ENCODE results near the gene ALPP.

The ALPP gene

GRCh38 chr2:232348936-232349335 is 29.6 kb upstream of the ALPP start:
- no peak overlapping the region for H3K4me3 ChIP-seq (ENCODE audit: low read depth, low read length)
- no peak for TF ChIP-seq CTCF (IDR thresholded peaks at IDR 0.05; ENCODE audit: insufficient read depth, low read length, missing control alignments)
- CTCF ChIA-PET: interaction anchor here (1.2 to 1.6 kb wide), 2 partner anchors 13 to 15 kb away, joined by 3 to 6 read pairs; no protein-coding TSS in a partner anchor
- DNase-seq (ENCODE audit: low read depth, low spot score): no peak
- POLR2A ChIA-PET: no interaction called here

GRCh38 chr2:232349546-232349945 is 29.0 kb upstream of the ALPP start:
- CTCF ChIA-PET: interaction anchor here (1.1 to 1.6 kb wide), 2 partner anchors 15 to 17 kb away, joined by 3 to 6 read pairs; no protein-coding TSS in a partner anchor

GRCh38 chr2:232349946-232350635 is 28.5 kb upstream of the ALPP start:
- no peak overlapping the region for H3K4me3 ChIP-seq (ENCODE audit: low read depth, low read length)
- no peak for DNase-seq (ENCODE audit: low read depth, low spot score)
- ChIA-PET POLR2A (no interaction called here), CTCF (interaction anchor here (1.0 to 1.6 kb wide), 3 partner anchors 10 to 17 kb away, joined by 3 to 6 read pairs (median 3); no protein-coding TSS in a partner anchor)
- TF ChIP-seq CTCF (IDR thresholded peaks at IDR 0.05; ENCODE audit: insufficient read depth, low read length, missing control alignments): no peak

More at GRCh38 chr2:232349546-232349945, 29.0 kb upstream of the ALPP start:
- no peak overlapping the region for H3K4me3 ChIP-seq (ENCODE audit: low read depth, low read length)
- no peak for TF ChIP-seq CTCF (IDR thresholded peaks at IDR 0.05; ENCODE audit: insufficient read depth, low read length, missing control alignments)
- POLR2A ChIA-PET: no interaction called here
- DNase-seq (ENCODE audit: low read depth, low spot score): no peak

GRCh38 chr2:232350804-232351685 is 27.5 kb upstream of the ALPP start:
- POLR2A ChIA-PET: no interaction called here
- DNase-seq (ENCODE audit: low read depth, low spot score): no peak
- no peak for TF ChIP-seq CTCF (IDR thresholded peaks at IDR 0.05; ENCODE audit: insufficient read depth, low read length, missing control alignments)
- no peak overlapping the region for H3K4me3 ChIP-seq (ENCODE audit: low read depth, low read length)
- CTCF ChIA-PET: interaction anchor here (1.0 kb wide), 1 partner anchor 11 kb away, joined by 3 read pairs; no protein-coding TSS in a partner anchor

GRCh38 chr2:232351686-232352510 is 26.7 kb upstream of the ALPP start:
- ChIA-PET CTCF (no interaction called here), POLR2A (no interaction called here)
- no peak for TF ChIP-seq CTCF (IDR thresholded peaks at IDR 0.05; ENCODE audit: insufficient read depth, low read length, missing control alignments)
- H3K4me3 ChIP-seq (ENCODE audit: low read depth, low read length): no peak overlapping the region
- DNase-seq (ENCODE audit: low read depth, low spot score): no peak
